Loucy (cell line): ENCODE results near the gene INVS.

ENCODE experiments used
- H2AFZ ChIP-seq: fragments of 200-600 bp; sonication (generic); 2 replicates; pipeline ENCODE4 v1.6.0; 2016; ENCODE audit warnings: antibody characterized with exemption, mild to moderate bottlenecking, low read length, moderate library complexity
- H3F3A ChIP-seq: fragments of 200-600 bp; 2 replicates; pipeline ENCODE4 v1.6.0; 2016; ENCODE audit warnings: antibody characterized with exemption, low read depth, mild to moderate bottlenecking
- H3K27me3 ChIP-seq: fragments of 200-600 bp; sonication (generic); 2 replicates; pipeline ENCODE4 v1.6.1; 2014; ENCODE audit warnings: low read length, mild to moderate bottlenecking; ENCODE audit not compliant: insufficient read depth, poor library complexity, severe bottlenecking
- H3K36me3 ChIP-seq: fragments of 200-600 bp; sonication (generic); 2 replicates; pipeline ENCODE4 v1.6.1; 2016; ENCODE audit warnings: low read length; ENCODE audit not compliant: insufficient read depth
- H3K4me1 ChIP-seq: fragments of 200-600 bp; sonication (generic); 2 replicates; pipeline ENCODE4 v1.5.1; 2014; ENCODE audit warnings: low read length, mild to moderate bottlenecking; ENCODE audit not compliant: insufficient read depth, poor library complexity, severe bottlenecking
- H3K4me2 ChIP-seq: fragments of 200-600 bp; sonication (generic); 2 replicates; pipeline ENCODE4 v1.6.0; 2014; ENCODE audit warnings: antibody characterized with exemption, low read length, low read depth, mild to moderate bottlenecking; ENCODE audit not compliant: poor library complexity, severe bottlenecking
- H3K4me3 ChIP-seq: fragments of 200-600 bp; sonication (generic); 2 replicates; pipeline ENCODE4 v1.5.1; 2014; ENCODE audit warnings: low read length, mild to moderate bottlenecking, mixed read lengths; ENCODE audit not compliant: poor library complexity, severe bottlenecking
- H3K79me2 ChIP-seq: fragments of 200-600 bp; sonication (generic); 2 replicates; pipeline ENCODE4 v1.6.1; 2014; ENCODE audit warnings: low read length; ENCODE audit not compliant: insufficient read depth
- H3K9ac ChIP-seq: fragments of 200-600 bp; sonication (generic); 2 replicates; pipeline ENCODE4 v1.6.0; 2014; ENCODE audit warnings: mild to moderate bottlenecking, low read depth, low read length, moderate library complexity; ENCODE audit not compliant: poor library complexity, severe bottlenecking
- H3K9me2 ChIP-seq: fragments of 200-600 bp; sonication (generic); replicated peaks from 2 replicates; pipeline ENCODE4 v1.6.1; 2016; ENCODE audit warnings: low read depth, low read length, mixed read lengths
- H3K9me3 ChIP-seq: fragments of 200-600 bp; sonication (generic); 2 replicates; pipeline ENCODE4 v1.6.1; 2014; ENCODE audit warnings: mild to moderate bottlenecking, antibody characterized with exemption, low read length, low read depth; ENCODE audit not compliant: insufficient read depth
- H4K20me1 ChIP-seq: fragments of 200-600 bp; sonication (generic); 2 replicates; pipeline ENCODE4 v1.6.0; 2014; ENCODE audit warnings: antibody characterized with exemption, low read length, mild to moderate bottlenecking; ENCODE audit not compliant: insufficient read depth, poor library complexity, severe bottlenecking
- EZH2phosphoT487 ChIP-seq: fragments of 200-600 bp; IDR thresholded peaks from 2 replicates; pipeline ENCODE4 v1.6.1; 2018; ENCODE audit warnings: antibody characterized with exemption, mild to moderate bottlenecking, moderate library complexity, borderline replicate concordance
- TF ChIP-seq, protein P1 (sequence below): fragments of 200-600 bp; sonication (generic); conservative IDR thresholded peaks from 2 replicates; pipeline ENCODE4 v1.5.1; 2014; ENCODE audit warnings: mild to moderate bottlenecking, antibody characterized with exemption, low read length

INVS gene

DNA sequence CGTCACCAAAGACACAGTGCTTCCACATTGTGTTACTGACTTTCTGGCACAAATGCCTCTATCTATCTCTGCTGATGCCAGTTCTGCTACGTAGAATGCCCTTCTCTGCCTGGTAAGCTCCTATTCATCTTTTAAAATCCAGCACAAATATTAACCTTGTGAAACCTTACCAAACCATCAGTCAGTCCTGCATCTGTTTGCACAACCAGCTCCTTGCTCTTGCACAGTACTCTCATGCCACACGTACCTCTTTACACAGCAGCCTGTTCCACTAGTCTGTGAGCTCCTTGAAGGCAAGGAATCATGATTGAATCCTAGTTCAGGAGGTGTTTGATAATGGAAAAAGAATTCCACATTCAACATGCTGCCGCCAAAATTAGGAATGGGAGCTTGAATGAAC lies 197.4 kb downstream of the INVS start:
- no peaks in the 10 kb centered on the region for H3K4me1 ChIP-seq
- H3K9me3 ChIP-seq: no peaks in the 10 kb centered on the region
- TF ChIP-seq EZH2phosphoT487: no peak
- TF ChIP-seq, protein P1, sequence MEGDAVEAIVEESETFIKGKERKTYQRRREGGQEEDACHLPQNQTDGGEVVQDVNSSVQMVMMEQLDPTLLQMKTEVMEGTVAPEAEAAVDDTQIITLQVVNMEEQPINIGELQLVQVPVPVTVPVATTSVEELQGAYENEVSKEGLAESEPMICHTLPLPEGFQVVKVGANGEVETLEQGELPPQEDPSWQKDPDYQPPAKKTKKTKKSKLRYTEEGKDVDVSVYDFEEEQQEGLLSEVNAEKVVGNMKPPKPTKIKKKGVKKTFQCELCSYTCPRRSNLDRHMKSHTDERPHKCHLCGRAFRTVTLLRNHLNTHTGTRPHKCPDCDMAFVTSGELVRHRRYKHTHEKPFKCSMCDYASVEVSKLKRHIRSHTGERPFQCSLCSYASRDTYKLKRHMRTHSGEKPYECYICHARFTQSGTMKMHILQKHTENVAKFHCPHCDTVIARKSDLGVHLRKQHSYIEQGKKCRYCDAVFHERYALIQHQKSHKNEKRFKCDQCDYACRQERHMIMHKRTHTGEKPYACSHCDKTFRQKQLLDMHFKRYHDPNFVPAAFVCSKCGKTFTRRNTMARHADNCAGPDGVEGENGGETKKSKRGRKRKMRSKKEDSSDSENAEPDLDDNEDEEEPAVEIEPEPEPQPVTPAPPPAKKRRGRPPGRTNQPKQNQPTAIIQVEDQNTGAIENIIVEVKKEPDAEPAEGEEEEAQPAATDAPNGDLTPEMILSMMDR: no peak
- no peak overlapping the region for H3K9ac ChIP-seq
- peaks cover 92% of the 10 kb centered on the region for H3K36me3 ChIP-seq
- no peak overlapping the region for H2AFZ ChIP-seq
- no peak overlapping the region for H3K4me2 ChIP-seq
- no peaks in the 10 kb centered on the region for H3K79me2 ChIP-seq
- H3K27me3 ChIP-seq: no peaks in the 10 kb centered on the region
- H3K9me2 ChIP-seq: no peaks in the 10 kb centered on the region
- H4K20me1 ChIP-seq: no peaks in the 10 kb centered on the region
- no peak overlapping the region for H3K4me3 ChIP-seq
- H3F3A ChIP-seq: no peaks in the 10 kb centered on the region

DNA sequence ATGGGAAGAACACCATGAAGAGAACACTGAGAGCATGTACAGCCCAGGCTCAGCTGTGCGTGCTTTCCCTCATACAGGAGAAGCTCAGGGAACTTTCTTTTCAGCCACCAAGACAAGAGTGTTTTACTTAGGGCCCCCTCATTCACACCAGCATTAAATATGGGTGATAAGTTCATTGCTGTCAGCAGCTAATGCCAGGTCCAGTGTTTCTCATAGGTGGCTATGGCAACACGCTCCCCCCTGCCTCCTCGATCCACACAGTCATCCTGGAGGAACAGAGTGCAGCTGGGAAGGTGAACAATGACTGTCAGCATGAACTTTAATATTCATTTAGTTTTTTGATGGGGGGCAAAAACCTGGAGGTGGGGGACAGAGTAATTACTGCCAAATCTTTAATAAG lies 199.3 kb downstream of the INVS start:
- TF ChIP-seq, protein P1: no peak
- TF ChIP-seq EZH2phosphoT487: no peak
- H3K4me1 ChIP-seq: no peaks in the 10 kb centered on the region
- H3K27me3 ChIP-seq: no peaks in the 10 kb centered on the region

DNA sequence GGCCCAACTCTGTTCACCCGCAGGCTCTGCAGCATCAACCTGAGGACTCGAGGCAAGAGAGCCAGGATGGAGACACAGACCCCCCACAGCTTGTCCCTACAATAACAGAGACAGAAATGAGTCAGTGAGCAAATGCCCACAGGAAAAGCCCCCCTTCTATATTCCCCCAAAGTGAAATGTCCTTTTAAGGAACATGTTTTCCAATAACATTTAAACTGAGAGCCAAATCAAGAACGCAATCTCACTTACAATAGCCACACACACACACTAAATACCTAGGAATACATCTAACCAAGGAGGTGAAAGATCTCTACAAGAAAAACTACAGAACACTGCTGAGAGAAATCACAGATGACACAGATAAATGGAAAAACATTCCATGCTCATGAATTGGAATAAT lies 204.7 kb downstream of the INVS start:
- no peaks in the 10 kb centered on the region for H3K9me3 ChIP-seq
- H3K4me1 ChIP-seq: no peaks in the 10 kb centered on the region
- H3K9me2 ChIP-seq: no peaks in the 10 kb centered on the region
- TF ChIP-seq, protein P1: no peak
- TF ChIP-seq EZH2phosphoT487: no peak
- H3K36me3 ChIP-seq: peaks cover 96% of the 10 kb centered on the region; the same call in 1 of the 2 replicates
- no peak overlapping the region for H2AFZ ChIP-seq
- H3K4me2 ChIP-seq: no peak overlapping the region
- no peak overlapping the region for H3K9ac ChIP-seq
- H3K4me3 ChIP-seq: no peak overlapping the region
- H3K79me2 ChIP-seq: peaks cover 19% of the 10 kb centered on the region
- H4K20me1 ChIP-seq: no peaks in the 10 kb centered on the region
- no peaks in the 10 kb centered on the region for H3K27me3 ChIP-seq
- no peaks in the 10 kb centered on the region for H3F3A ChIP-seq

More for the DNA sequence above, 199.3 kb downstream of the INVS start:
- H3K4me3 ChIP-seq: no peak overlapping the region
- H3F3A ChIP-seq: no peaks in the 10 kb centered on the region
- no peaks in the 10 kb centered on the region for H4K20me1 ChIP-seq
- H3K79me2 ChIP-seq: no peaks in the 10 kb centered on the region
- H3K36me3 ChIP-seq: peaks cover 92% of the 10 kb centered on the region
- H2AFZ ChIP-seq: no peak overlapping the region
- no peak overlapping the region for H3K4me2 ChIP-seq
- no peaks in the 10 kb centered on the region for H3K9me2 ChIP-seq
- H3K9ac ChIP-seq: no peak overlapping the region
- H3K9me3 ChIP-seq: no peaks in the 10 kb centered on the region
